HG03135 (cell line): ENCODE measurements around the gene TPCN1.

ENCODE experiments used
- ATAC-seq: cut with Tn5 transposase; IDR thresholded peaks from one replicate; pipeline ENCODE4 v1.9.1; 2021; ENCODE audit warnings: mild to moderate bottlenecking, moderate library complexity; ENCODE audit not compliant: unreplicated experiment

TPCN1 gene

GRCh38 chr12:113332688-113333417 is 111.6 kb downstream of the TPCN1 start:
- ATAC-seq, result no peak

- ATAC-seq, result no peak
These were observed 112.1 kb downstream of the TPCN1 start for GRCh38 chr12:113333418-113333750.

GRCh38 chr12:113333877-113334785 is 112.9 kb downstream of the TPCN1 start:
- ATAC-seq, result peak; percentile 19

GRCh38 chr12:113334786-113335539 is 113.7 kb downstream of the TPCN1 start, which contains the start of gene SLC8B1:
TSS of gene SLC8B1 (minus strand) at chr12:113335109. CDS start at chr12:113332878, 2,231 bp downstream.
- peak; percentile 96 for ATAC-seq

GRCh38 chr12:113339540-113339939 is 118.3 kb downstream of the TPCN1 start:
- no peak for ATAC-seq

- ATAC-seq, result no peak
These were observed 118.8 kb downstream of the TPCN1 start for GRCh38 chr12:113340061-113340460.

GRCh38 chr12:113341535-113341934 is 120.3 kb downstream of the TPCN1 start:
- ATAC-seq, result no peak

GRCh38 chr12:113345318-113345717 is 124.1 kb downstream of the TPCN1 start:
- no peak for ATAC-seq

- ATAC-seq, result no peak
These were observed 125.1 kb downstream of the TPCN1 start for GRCh38 chr12:113346353-113346752.

- no peak for ATAC-seq
These were observed 125.8 kb downstream of the TPCN1 start for GRCh38 chr12:113347107-113347506.

- ATAC-seq, result no peak
These were observed 126.6 kb downstream of the TPCN1 start for GRCh38 chr12:113347892-113348291.
